CD14-positive monocyte (primary cell): ENCODE data around the gene TPTE2. TPM values are rescaled to one million over a fixed set of nuclear protein-coding genes. Genes with fewer than 3 reads are reported as not detected.

ENCODE experiments used
- DNase-seq, 3 donors: peaks; one replicate each; pipeline ENCODE4 v3.0.0-alpha.2; 2011 to 2022
- H2AFZ ChIP-seq: 2 replicates; pipeline ENCODE4 v1.6.0; 2012; ENCODE audit warnings: mild to moderate bottlenecking, low read depth, low read length, inconsistent platforms; ENCODE audit not compliant: insufficient read depth, poor library complexity, severe bottlenecking
- H3K27ac ChIP-seq, 2 donors: 1 replicate in 1 of 2; 2 replicates in 1 of 2; pipeline ENCODE4 v1.5.1; 2012 to 2013; ENCODE audit warnings: low read length in 2 of 2, control low read depth in 1 of 2, inconsistent platforms in 1 of 2, low read depth in 1 of 2, mild to moderate bottlenecking in 1 of 2
- H3K27me3 ChIP-seq, 2 donors: one replicate each; pipeline versions ENCODE4 v1.6.0 to v1.6.1; 2011 to 2013; ENCODE audit warnings: low read length in 2 of 2; ENCODE audit not compliant: control insufficient read depth in 2 of 2, insufficient read depth in 2 of 2
- H3K36me3 ChIP-seq, 2 donors: replicated peaks in 1 of 2; 1 replicate in 1 of 2; 2 replicates in 1 of 2; pipeline versions ENCODE4 v1.5.1 to v1.6.1; 2012 to 2013; ENCODE audit warnings: low read length in 2 of 2, control low read depth in 1 of 2, inconsistent platforms in 1 of 2, mild to moderate bottlenecking in 1 of 2; ENCODE audit not compliant: insufficient read depth in 2 of 2, control insufficient read depth in 1 of 2
- H3K4me1 ChIP-seq, 2 donors: 1 replicate in 1 of 2; 2 replicates in 1 of 2; pipeline versions ENCODE4 v1.5.1 to v1.6.1; 2012 to 2013; ENCODE audit warnings: low read length in 2 of 2, control low read depth in 1 of 2, inconsistent platforms in 1 of 2, mild to moderate bottlenecking in 1 of 2, moderate library complexity in 1 of 2; ENCODE audit not compliant: insufficient read depth in 2 of 2, control insufficient read depth in 1 of 2
- H3K4me2 ChIP-seq: replicated peaks from 2 replicates; pipeline ENCODE3; 2012; ENCODE audit warnings: low read length, moderate library complexity, mild to moderate bottlenecking; ENCODE audit not compliant: poor library complexity, severe bottlenecking; ENCODE audit errors: extremely low read depth
- H3K4me3 ChIP-seq, 3 experiments: fragments of 200-600 bp in 1 of 3; sonication (generic) in 1 of 3; replicated peaks in 1 of 3; 1 replicate in 2 of 3; 2 replicates in 1 of 3; pipeline ENCODE4 v1.5.1; 2011 to 2013; ENCODE audit warnings: low read length in 3 of 3, mild to moderate bottlenecking in 3 of 3, control low read depth in 2 of 3, low read depth in 2 of 3, inconsistent platforms in 1 of 3, moderate library complexity in 1 of 3
- H3K79me2 ChIP-seq: 2 replicates; pipeline ENCODE4 v1.6.0; 2012; ENCODE audit warnings: mild to moderate bottlenecking, control low read depth, inconsistent platforms, low read length, moderate library complexity; ENCODE audit not compliant: insufficient read depth
- H3K9ac ChIP-seq: 2 replicates; pipeline ENCODE4 v1.6.0; 2017; ENCODE audit warnings: low read length, mild to moderate bottlenecking; ENCODE audit not compliant: insufficient read depth, poor library complexity, severe bottlenecking
- H3K9me3 ChIP-seq, 2 donors: replicated peaks in 1 of 2; 1 replicate in 1 of 2; 2 replicates in 1 of 2; pipeline versions ENCODE4 v1.5.1 to v1.6.1; 2012 to 2013; ENCODE audit warnings: low read length in 2 of 2, control low read depth in 1 of 2; ENCODE audit not compliant: control insufficient read depth in 1 of 2, insufficient read depth in 1 of 2
- H4K20me1 ChIP-seq: 2 replicates; pipeline ENCODE4 v1.6.0; 2012; ENCODE audit warnings: mild to moderate bottlenecking, low read length, control low read depth, moderate library complexity; ENCODE audit not compliant: insufficient read depth
- H3K27ac Mint-ChIP-seq, 7 donors: one replicate each; pipeline ENCODE4 v1.8.0; 2020; ENCODE audit warnings: mild to moderate bottlenecking in 7 of 7, mixed read lengths in 7 of 7, moderate library complexity in 6 of 7, inconsistent platforms in 2 of 7
- H3K27me3 Mint-ChIP-seq, 3 donors: one replicate each; pipeline ENCODE4 v1.8.0; 2021 to 2022; ENCODE audit warnings: low read depth in 3 of 3, mild to moderate bottlenecking in 3 of 3, mixed read lengths in 3 of 3, moderate library complexity in 3 of 3, inconsistent platforms in 1 of 3
- H3K36me3 Mint-ChIP-seq, 2 donors: one replicate each; pipeline ENCODE4 v1.8.0; 2020; ENCODE audit warnings: mixed read lengths in 2 of 2, inconsistent platforms in 1 of 2, mild to moderate bottlenecking in 1 of 2
- H3K4me1 Mint-ChIP-seq: one replicate; pipeline ENCODE4 v1.8.0; 2020; ENCODE audit warnings: mild to moderate bottlenecking, mixed read lengths
- H3K4me3 Mint-ChIP-seq, 2 donors: one replicate each; pipeline ENCODE4 v1.8.0; 2020; ENCODE audit warnings: mild to moderate bottlenecking in 2 of 2, mixed read lengths in 2 of 2, moderate library complexity in 1 of 2
- H3K9me3 Mint-ChIP-seq, 7 donors: one replicate each; pipeline ENCODE4 v1.8.0; 2020 to 2022; ENCODE audit warnings: mixed read lengths in 7 of 7, mild to moderate bottlenecking in 6 of 7, moderate library complexity in 6 of 7, inconsistent platforms in 2 of 7
- CTCF ChIP-seq: fragments of 200-600 bp; IDR thresholded peaks from one replicate; pipeline ENCODE4 v1.8.0; 2022; ENCODE audit warnings: antibody characterized with exemption, mild to moderate bottlenecking
- whole genome bisulfite sequencing: methylation state at CpG from one replicate; pipeline ENCODE4 v1.1.5; 2013; ENCODE audit warnings: missing lambda C conversion rate; ENCODE audit not compliant: insufficient coverage; 5-methylcytosine and 5-hydroxymethylcytosine counted together
- intact Hi-C, 2 donors: fragments of 100-400 bp; cut with micrococcal nuclease; formaldehyde crosslinking; loops; one replicate each; pipeline versions ENCODE4 v1.15.0 to v1.15.1; 2023
- polyA plus RNA-seq, 3 donors: library from polyadenylated mRNA; depleted of rRNA in 1 of 3; unstranded in 2 of 3; stranded (reverse) in 1 of 3; fragments of 300-500 nt in 2 of 3; fragments of >200 nt in 1 of 3; fragmentation: Illumina TruSeq in 2 of 3; gene quantifications; 1 replicate in 2 of 3; 2 replicates in 1 of 3; pipeline ENCODE4 v1.2.3, GENCODE V29; 2012 to 2021

The TPTE2 gene
- polyA plus RNA-seq, 3 donors, result not detected

GRCh38 chr13:19587635-19588300 is 26.4 kb upstream of the TPTE2 start:
- H3K4me3 ChIP-seq, result peak overlapping the region in 1 of 3 experiments; percentile 67
- H3K27ac Mint-ChIP-seq, result peak overlapping the region in 3 of 7 donors; percentile 30 to 68 (median 51)
- peaks cover 0 to 13% of the 10 kb centered on the region in 2 donors for H3K9me3 ChIP-seq
- peaks cover 11 to 12% of the 10 kb centered on the region in 2 donors for H3K4me1 ChIP-seq
- no peak overlapping the region for H3K9ac ChIP-seq
- H3K79me2 ChIP-seq, result no peaks in the 10 kb centered on the region
- H2AFZ ChIP-seq, result peak overlapping the region; percentile 64
- H3K4me1 Mint-ChIP-seq, result peaks cover 20% of the 10 kb centered on the region
- H3K27me3 Mint-ChIP-seq, result peaks cover 8 to 15% (median 12%) of the 10 kb centered on the region in 3 donors
- 80% methylated on average over 9 of the region's 9 CpGs for WGBS
- no peaks in the 10 kb centered on the region for H3K36me3 ChIP-seq
- H4K20me1 ChIP-seq, result no peaks in the 10 kb centered on the region
- H3K4me2 ChIP-seq, result peak overlapping the region; percentile 60
- no peaks in the 10 kb centered on the region for H3K36me3 Mint-ChIP-seq
- peaks cover 6% of the 10 kb centered on the region in 2 donors for H3K27me3 ChIP-seq
- peak overlapping the region in 1 of 2 donors; percentile 79 for H3K4me3 Mint-ChIP-seq
- no peak overlapping the region for H3K27ac ChIP-seq
- intact Hi-C loops, result no loop called here
- no peak for TF ChIP-seq CTCF
- peaks cover 12 to 36% (median 26%) of the 10 kb centered on the region in 7 donors for H3K9me3 Mint-ChIP-seq
- DNase-seq, result no peak

- Mint-ChIP-seq H3K4me3 (peak overlapping the region; percentile 72 to 79), H3K9me3 (peaks cover 12 to 39% (median 26%) of the 10 kb centered on the region in 7 donors), H3K36me3 (no peaks in the 10 kb centered on the region), H3K27me3 (peaks cover 8 to 15% (median 13%) of the 10 kb centered on the region in 3 donors), H3K4me1 (peaks cover 17% of the 10 kb centered on the region), H3K27ac (peak overlapping the region in 4 of 7 donors; percentile 22 to 58 (median 42))
- 28% methylated on average over 10 of the region's 17 CpGs for WGBS
- Histone ChIP-seq H3K27me3 (peaks cover 6% of the 10 kb centered on the region in 2 donors), H2AFZ (peak overlapping the region; percentile 64), H3K79me2 (no peaks in the 10 kb centered on the region), H3K4me2 (peak overlapping the region; percentile 60), H3K4me1 (peaks cover 11 to 12% of the 10 kb centered on the region in 2 donors), H3K4me3 (peak overlapping the region; percentile 11 to 67 (median 21)), H3K9me3 (peaks cover 0 to 13% of the 10 kb centered on the region in 2 donors), H3K27ac (peak overlapping the region; percentile 6 to 51), H3K9ac (no peak overlapping the region), H4K20me1 (no peaks in the 10 kb centered on the region), H3K36me3 (no peaks in the 10 kb centered on the region)
- intact Hi-C loops, result no loop called here
- no peak for TF ChIP-seq CTCF
- DNase-seq, result peak; percentile 58 to 93 (median 69)
Measured at GRCh38 chr13:19586904-19587634, 25.7 kb upstream of the TPTE2 start.
